GM19023 (cell line): Measurements from ENCODE around the gene TRPV5.

ENCODE experiments used
- ATAC-seq: cut with Tn5 transposase; IDR thresholded peaks from one replicate; pipeline ENCODE4 v1.9.1; 2021; ENCODE audit warnings: mild to moderate bottlenecking, moderate library complexity; ENCODE audit not compliant: unreplicated experiment

The TRPV5 gene

DNA sequence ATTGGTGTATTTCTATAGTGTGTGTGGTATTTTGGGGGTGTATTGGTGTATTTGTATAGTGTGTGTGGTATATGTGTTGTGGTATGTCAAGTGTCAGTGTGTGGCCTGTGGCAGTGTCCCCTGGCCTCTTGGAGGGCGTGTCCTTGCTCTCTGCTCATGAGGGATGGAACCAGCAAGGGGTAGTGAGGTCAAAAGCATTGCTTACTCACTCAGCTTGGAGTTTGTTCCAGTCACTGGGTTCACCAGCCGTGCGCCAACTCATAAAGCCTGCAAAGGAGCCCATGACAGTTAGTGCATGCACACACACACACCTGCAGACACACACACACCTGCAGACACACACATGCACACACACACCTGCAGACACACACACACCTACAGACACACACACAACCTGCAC lies 43.7 kb downstream of the TRPV5 start:
- no peak for ATAC-seq

DNA sequence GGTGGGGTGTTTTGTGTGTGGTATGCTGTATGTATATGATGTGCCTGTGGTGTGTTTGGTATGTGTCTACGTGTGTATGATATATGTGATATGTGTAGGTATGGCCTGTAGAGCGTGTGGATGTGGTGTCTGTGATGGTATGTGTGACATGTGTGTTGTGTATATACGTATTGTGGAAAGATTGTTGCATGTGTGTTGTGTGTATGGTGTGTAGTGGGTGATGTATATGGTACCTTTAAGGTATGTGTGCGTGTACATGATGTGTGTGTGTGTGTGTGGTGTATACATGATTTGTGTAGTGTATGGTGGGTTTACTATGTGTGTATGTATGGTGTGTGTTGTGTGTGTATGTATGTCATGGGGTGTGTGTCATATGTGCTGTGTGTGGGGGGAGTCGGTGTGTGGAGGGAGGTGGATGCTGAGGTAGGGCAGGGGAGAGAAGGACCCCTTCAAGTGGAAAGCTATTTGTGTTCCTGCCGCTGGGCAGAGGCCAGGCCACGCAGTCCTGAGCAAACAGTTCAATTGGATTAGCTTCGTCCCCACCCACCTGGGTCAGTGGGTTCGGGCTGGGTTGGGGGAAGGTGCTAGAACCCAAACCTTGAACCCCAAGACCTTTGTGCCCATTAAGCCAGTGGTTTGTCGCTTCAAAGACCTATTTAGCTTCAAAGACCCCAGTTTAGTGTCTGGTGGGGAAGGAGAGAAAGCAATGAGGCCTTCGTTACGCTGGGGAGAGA lies 46.1 kb downstream of the TRPV5 start:
- no peak for ATAC-seq

- no peak for ATAC-seq
These were observed 46.7 kb downstream of the TRPV5 start for GRCh38 chr7:142886866-142887265.

- no peak for ATAC-seq
These were observed 48.0 kb downstream of the TRPV5 start, which contains the start of gene TRPV6 for GRCh38 chr7:142885311-142886230. TSS of gene TRPV6 (minus strand) at chr7:142885745.

DNA sequence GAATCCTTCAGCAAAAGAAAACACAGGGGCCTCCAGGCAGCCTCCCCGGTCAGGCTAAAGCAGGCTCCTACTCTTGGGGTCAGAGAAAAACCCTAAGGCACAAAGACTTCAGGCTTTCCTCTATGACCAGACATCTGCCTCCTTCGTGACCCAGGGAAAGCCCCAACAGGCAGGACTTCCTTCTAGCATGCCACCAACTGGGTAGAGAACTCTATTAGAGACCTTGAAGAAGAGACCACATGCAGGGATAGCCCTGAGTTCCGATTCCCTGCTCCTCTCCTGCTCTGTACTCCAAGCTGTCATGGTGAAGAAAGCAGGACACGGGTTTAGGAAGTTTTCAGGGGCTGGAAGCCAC lies 49.3 kb downstream of the TRPV5 start:
- no peak for ATAC-seq

GRCh38 chr7:142883571-142884285 lies 49.8 kb downstream of the TRPV5 start:
- ATAC-seq: no peak

DNA sequence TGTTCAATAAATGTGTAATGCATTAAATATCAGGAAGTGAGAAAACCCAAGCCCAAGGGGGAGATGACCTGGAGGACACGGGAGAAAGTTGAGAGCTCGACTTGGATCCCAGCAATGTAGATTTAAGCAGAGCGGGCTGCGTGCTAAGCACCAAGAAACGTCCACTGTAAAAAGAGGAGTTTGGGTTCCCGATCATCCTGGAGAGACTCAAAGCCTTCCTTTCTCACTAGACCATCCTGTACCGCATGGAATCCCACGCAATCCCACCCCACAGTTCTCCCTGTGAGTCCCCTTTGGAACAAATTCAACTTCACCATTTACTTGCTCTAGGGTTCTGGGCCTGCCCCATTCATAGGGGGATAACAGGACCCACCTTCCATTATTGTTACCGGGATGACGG lies 50.4 kb downstream of the TRPV5 start:
- ATAC-seq: no peak

DNA sequence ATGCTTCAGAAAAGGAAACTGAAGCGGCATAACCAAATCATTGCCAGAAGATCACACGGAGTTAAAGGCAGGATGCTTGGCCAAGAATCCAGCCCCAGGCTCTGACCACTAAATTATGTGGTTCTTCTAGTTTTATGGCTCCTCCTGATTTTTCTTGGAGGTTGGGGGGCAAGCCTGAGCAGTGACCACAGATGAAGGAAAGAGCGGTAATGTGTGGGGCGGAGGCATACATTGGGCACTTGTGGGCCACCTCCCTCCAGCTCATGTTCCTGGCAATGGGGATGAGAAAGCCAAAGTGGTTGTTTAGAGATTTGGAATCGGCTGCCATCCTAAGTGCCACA lies 51.2 kb downstream of the TRPV5 start:
- no peak for ATAC-seq

GRCh38 chr7:142881586-142882337 lies 51.8 kb downstream of the TRPV5 start:
- no peak for ATAC-seq

GRCh38 chr7:142880876-142881505 lies 52.6 kb downstream of the TRPV5 start:
- no peak for ATAC-seq

GRCh38 chr7:142879060-142879459 lies 54.5 kb downstream of the TRPV5 start:
- no peak for ATAC-seq

GRCh38 chr7:142878315-142878714 lies 55.2 kb downstream of the TRPV5 start:
- ATAC-seq: no peak

- no peak for ATAC-seq
These were observed 56.3 kb downstream of the TRPV5 start for GRCh38 chr7:142876991-142877910.

- no peak for ATAC-seq
These were observed 57.1 kb downstream of the TRPV5 start for GRCh38 chr7:142876236-142876960.

GRCh38 chr7:142875456-142875855 lies 58.1 kb downstream of the TRPV5 start:
- no peak for ATAC-seq

DNA sequence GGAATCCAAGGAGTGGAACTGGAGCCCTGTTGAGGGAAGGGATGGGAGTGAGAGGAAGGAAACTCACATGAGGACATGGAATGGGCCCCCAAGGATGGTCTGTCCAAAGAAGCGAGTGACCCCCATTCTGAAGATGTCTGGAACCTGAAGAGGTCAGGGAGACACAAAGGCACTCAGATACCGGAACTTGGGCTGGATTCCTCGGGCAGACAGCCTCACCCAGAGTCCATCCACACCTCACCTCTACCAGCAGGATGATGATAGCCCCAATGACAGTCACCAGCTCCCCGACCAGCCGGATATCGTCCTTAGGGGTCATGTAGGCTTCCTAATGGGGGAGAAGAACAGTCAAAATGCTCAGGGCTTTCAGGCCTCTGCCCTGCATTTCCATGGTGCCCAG lies 58.7 kb downstream of the TRPV5 start:
- no peak for ATAC-seq

GRCh38 chr7:142874409-142874808 lies 59.1 kb downstream of the TRPV5 start:
- no peak for ATAC-seq

DNA sequence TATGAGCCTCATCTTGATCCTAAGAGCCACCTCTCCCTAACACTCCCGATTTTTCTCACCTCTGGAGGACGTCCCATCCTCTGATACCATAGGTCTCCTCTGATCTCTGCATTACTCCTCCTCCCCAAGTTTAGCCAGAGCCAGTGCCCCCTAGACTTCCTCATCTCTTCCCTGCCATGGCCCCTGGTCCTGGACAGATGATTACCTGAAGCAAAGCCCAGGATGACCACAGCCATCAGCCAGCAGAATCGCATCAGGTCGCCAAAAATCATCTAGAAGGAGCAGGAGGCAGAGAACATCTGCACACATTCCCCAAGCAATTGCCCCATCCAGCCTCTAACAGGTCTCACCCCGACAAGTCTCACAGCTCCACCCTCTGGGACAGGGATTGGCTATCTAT lies 59.7 kb downstream of the TRPV5 start:
- no peak for ATAC-seq
